ENCODE results near the gene KCND2. TPM values are rescaled to one million over a fixed set of nuclear protein-coding genes. Genes with fewer than 3 reads are reported as not detected.

The KCND2 gene
- total and polyA plus RNA-seq, 2 of the 8 experiments (the other 6 are each of a cell fraction or from before 2014, with no cell fraction given) = 4.6 to 7.7 TPM

DNA sequence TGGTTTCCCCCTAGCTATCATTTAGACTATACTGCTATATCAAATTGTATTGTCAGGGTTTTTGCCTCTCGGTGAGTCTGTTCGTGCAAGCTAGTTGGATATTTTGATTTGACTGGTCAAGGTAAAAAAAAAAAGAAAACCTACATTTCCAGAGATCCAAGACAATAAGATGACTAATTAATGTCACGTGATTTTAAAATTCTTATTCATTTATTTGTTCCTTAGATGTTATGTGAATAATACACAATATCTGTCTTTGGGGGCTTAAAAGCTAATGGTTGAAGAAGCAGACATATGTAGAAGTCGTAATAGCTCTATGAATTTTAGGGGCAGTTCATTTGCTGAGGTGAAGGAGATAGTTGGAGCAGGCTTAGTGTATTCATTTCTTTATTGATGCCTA, 191.1 kb downstream of the KCND2 start:
- no peak overlapping the region for H3K56ac ChIP-seq (replicated peaks; ENCODE audit: insufficient read length, low read depth, low read length)
- no peak overlapping the region for H3K9ac ChIP-seq (replicated peaks in 1 of 4; ENCODE audit: extremely low read depth in 1 of 4, low read depth in 3 of 4, low read length in 3 of 4)
- no peaks in the 10 kb centered on the region for H3K23me2 ChIP-seq (ENCODE audit: low read depth, low read length)
- H2BK120ac ChIP-seq (replicated peaks; ENCODE audit: low read depth, low read length) = no peak overlapping the region
- POLR2A ChIA-PET (ENCODE audit: partially characterized antibody) = no interaction called here
- no peak overlapping the region for H4K8ac ChIP-seq (ENCODE audit: extremely low read depth, insufficient read depth, low read length)
- no peaks in the 10 kb centered on the region for H3K9me3 ChIP-seq (ENCODE audit: insufficient read depth in 2 of 2, low read depth in 1 of 2, low read length in 1 of 2)
- H3K18ac ChIP-seq (ENCODE audit: extremely low read depth, low read length) = no peak overlapping the region
- no peak overlapping the region for H3K14ac ChIP-seq (ENCODE audit: insufficient read length)
- no peak overlapping the region for H3K4ac ChIP-seq (replicated peaks; ENCODE audit: insufficient read length, low read depth, low read length)
- no peaks in the 10 kb centered on the region for H4K20me1 ChIP-seq (replicated peaks in 1 of 2; ENCODE audit: control insufficient read depth in 1 of 2, insufficient read depth in 2 of 2, low read length in 2 of 2)
- no peak overlapping the region for H2BK20ac ChIP-seq (ENCODE audit: low read length)
- FAIRE-seq = no peak
- H2BK15ac ChIP-seq (ENCODE audit: low read length) = no peak overlapping the region
- no peaks in the 10 kb centered on the region for H3K27me3 ChIP-seq (replicated peaks in 1 of 4; ENCODE audit: control insufficient read depth in 3 of 4, extremely low read depth in 1 of 4, insufficient read depth in 3 of 4, low read length in 3 of 4)
- no peaks in the 10 kb centered on the region for H3K79me2 ChIP-seq (ENCODE audit: control insufficient read depth in 1 of 2, insufficient read depth in 2 of 2, low read length in 2 of 2)
- no peak for DNase-seq (ENCODE audit: low read depth in 1 of 2, low spot score in 2 of 2)
- H2AFZ ChIP-seq (ENCODE audit: low read length) = no peak overlapping the region
- no peak overlapping the region for H4K91ac ChIP-seq (replicated peaks; ENCODE audit: insufficient read length, low read length)
- no peak overlapping the region for H3K23ac ChIP-seq (ENCODE audit: insufficient read length)
- no peak overlapping the region for H3K4me3 ChIP-seq (ENCODE audit: extremely low read depth in 1 of 4, insufficient read depth in 2 of 4, low read depth in 3 of 4, low read length in 4 of 4)
- H3K4me1 ChIP-seq (replicated peaks in 1 of 4; ENCODE audit: control insufficient read depth in 3 of 4, insufficient read depth in 4 of 4, low read length in 3 of 4) = peaks cover 0 to 10% (median 2%) of the 10 kb centered on the region in 4 experiments; a peak in 4 of 7 replicates
- no peak overlapping the region for H2AK5ac ChIP-seq (ENCODE audit: low read depth, low read length)
- CTCF ChIA-PET (ENCODE audit: partially characterized antibody) = interaction anchor here (0.9 kb wide), 1 partner anchor 91 kb away, joined by 3 read pairs; no protein-coding TSS in a partner anchor
- H2BK5ac ChIP-seq (ENCODE audit: low read depth, low read length) = no peak overlapping the region
- 95% methylated on average over 4 of the region's 4 CpGs; no CpG with 5 or more reads in 1 of the 2 experiments for WGBS, 2 experiments (ENCODE audit: extremely low coverage in 1 of 2, insufficient coverage in 1 of 2, insufficient read length in 1 of 2, insufficient replicate concordance in 2 of 2, low coverage in 1 of 2, low lambda C conversion rate in 2 of 2, missing lambda C conversion rate in 1 of 2)
- no peak overlapping the region for H3K4me2 ChIP-seq (ENCODE audit: insufficient read depth in 1 of 2, low read depth in 2 of 2, low read length in 2 of 2)
- no peak overlapping the region for H2BK12ac ChIP-seq (ENCODE audit: low read depth, low read length)
- H4K5ac ChIP-seq (ENCODE audit: insufficient read length, low read depth, low read length) = no peak overlapping the region
- H3K27ac ChIP-seq (ENCODE audit: low read depth, low read length) = no peak overlapping the region
- H3K79me1 ChIP-seq (ENCODE audit: low read depth, low read length) = no peaks in the 10 kb centered on the region
- no peaks in the 10 kb centered on the region for H3K36me3 ChIP-seq (ENCODE audit: control insufficient read depth in 2 of 4, insufficient read depth in 4 of 4, low read length in 3 of 4)
- TF ChIP-seq EP300 (IDR thresholded peaks at IDR 0.05; ENCODE audit: borderline replicate concordance in 1 of 2, low read depth in 2 of 2, low read length in 2 of 2) = no peak
